HepG2 (cell line): ENCODE results near the gene SLC16A5. TPM values are rescaled to one million over a fixed set of nuclear protein-coding genes. Genes with fewer than 3 reads are reported as not detected.

Experiments used
- ISL2 ChIP-seq: sonication (generic); formaldehyde crosslinking; IDR thresholded peaks from 2 replicates; pipeline ENCODE4 v1.5.0; 2020; ENCODE audit warnings: missing genetic modification reagents
- KDM6A ChIP-seq: IDR thresholded peaks from 2 replicates; pipeline ENCODE4 v1.6.1; 2016; ENCODE audit warnings: low read depth
- RXRA ChIP-seq: sonication (generic); formaldehyde crosslinking; IDR thresholded peaks from 2 replicates; pipeline ENCODE4 v1.5.1; 2020; ENCODE audit warnings: missing genetic modification reagents
- SATB2 ChIP-seq: sonication (generic); formaldehyde crosslinking; IDR thresholded peaks from 2 replicates; pipeline ENCODE4 v1.5.0; 2020; ENCODE audit warnings: missing genetic modification reagents
- SIN3A ChIP-seq: IDR thresholded peaks from 2 replicates; pipeline ENCODE4 v1.6.1; 2011; ENCODE audit warnings: low read depth, mild to moderate bottlenecking, control low read depth, low read length, borderline replicate concordance
- SMC3 ChIP-seq: IDR thresholded peaks from 2 replicates; pipeline ENCODE4 v1.6.1; 2011; ENCODE audit warnings: low read length, improper control_type of control experiment
- THAP9 ChIP-seq: sonication (generic); formaldehyde crosslinking; IDR thresholded peaks from 2 replicates; pipeline ENCODE4; 2020; ENCODE audit warnings: missing genetic modification reagents, mild to moderate bottlenecking, borderline replicate concordance
- ZNF318 ChIP-seq: sonication (generic); formaldehyde crosslinking; IDR thresholded peaks from 2 replicates; pipeline ENCODE4 v1.4.0; 2020; ENCODE audit warnings: mild to moderate bottlenecking, missing genetic modification reagents
- ZNF329 ChIP-seq: sonication (generic); formaldehyde crosslinking; IDR thresholded peaks from 2 replicates; pipeline ENCODE4 v1.9.0; 2021; ENCODE audit warnings: low read depth, mild to moderate bottlenecking, missing genetic modification reagents
- ZNF496 ChIP-seq: sonication (generic); formaldehyde crosslinking; IDR thresholded peaks from 2 replicates; pipeline ENCODE4 v1.8.1; 2023; ENCODE audit warnings: mild to moderate bottlenecking, moderate library complexity, missing genetic modification reagents; ENCODE audit not compliant: insufficient replicate concordance
- ZNF770 ChIP-seq: sonication (generic); formaldehyde crosslinking; IDR thresholded peaks from 2 replicates; pipeline ENCODE4 v1.5.0; 2020; ENCODE audit warnings: mild to moderate bottlenecking, missing genetic modification reagents
- polyA plus RNA-seq, 8 experiments: library from polyadenylated mRNA; depleted of rRNA in 3 of 8; stranded (reverse) in 7 of 8; unstranded in 1 of 8; fragments of >200 nt; fragmentation: Illumina TruSeq in 4 of 8; extraction: Trizol in 4 of 8; gene quantifications; 2 replicates each; pipeline versions ENCODE4 v1.2.1 to v1.2.3, GENCODE V29; 2011 to 2016; ENCODE audit warnings: low read depth in 4 of 8, missing spikeins in 1 of 8, mixed read lengths in 1 of 8; ENCODE audit not compliant: insufficient read depth in 1 of 8
- total RNA-seq, 5 experiments: library from RNA; depleted of rRNA; stranded (reverse); fragments of >200 nt; fragmentation: Illumina TruSeq; extraction: Trizol; gene quantifications; 2 replicates each; pipeline ENCODE4 v1.2.3, GENCODE V29; 2016; ENCODE audit warnings: low read depth in 1 of 5
- TF ChIP-seq, protein P1 (sequence below): sonication (generic); formaldehyde crosslinking; IDR thresholded peaks from 2 replicates; pipeline ENCODE4 v1.4.0; 2020; ENCODE audit warnings: missing genetic modification reagents

SLC16A5 gene
- total and polyA plus RNA-seq, 2 of the 13 experiments (the other 11 are each of a cell fraction or from before 2014, with no cell fraction given): 0.69 to 5.6 TPM

DNA sequence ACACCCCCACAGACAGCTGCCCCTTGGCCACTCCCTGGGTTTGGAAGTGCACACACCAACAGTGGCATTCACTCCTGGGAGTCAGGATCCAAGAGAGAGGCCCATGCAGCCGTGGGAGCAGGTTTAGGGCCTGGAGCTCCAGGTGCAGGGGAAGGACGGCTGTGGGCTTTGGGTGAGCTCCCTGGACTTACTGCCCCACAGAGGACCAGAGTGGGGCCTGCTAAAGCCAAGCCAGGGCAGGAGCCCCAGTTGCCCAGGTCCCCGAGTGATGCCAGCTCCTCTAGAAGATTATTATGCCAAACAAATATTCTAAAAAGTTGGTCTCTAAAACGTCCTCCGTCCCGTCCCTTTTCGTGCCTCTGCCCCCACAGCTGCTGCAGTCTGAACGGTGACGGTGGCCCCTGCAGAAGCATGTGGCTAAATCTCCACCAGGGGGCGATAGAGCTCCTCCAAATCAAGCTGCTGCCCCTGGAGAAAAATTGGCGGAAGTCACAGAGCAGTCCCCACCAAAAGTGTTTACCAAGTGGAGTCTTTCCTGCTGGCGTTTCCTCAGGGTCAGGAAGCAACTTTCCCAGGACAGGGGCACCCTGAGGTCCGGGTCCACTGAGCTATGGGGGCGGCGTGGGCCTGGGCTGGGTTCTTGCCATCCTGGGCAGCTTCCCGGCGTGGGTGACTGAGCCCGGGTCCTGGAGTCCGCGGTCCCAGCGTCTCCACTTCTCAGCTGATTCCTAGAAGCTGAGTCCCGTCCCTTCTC, 26.2 kb downstream of the SLC16A5 start (continued):
- TF ChIP-seq ZNF770 (CRISPR knock-in tag) (no peak; the same call in 1 of the 2 replicates), RXRA (CRISPR knock-in tag) (peak; percentile 13; the same call in 1 of the 2 replicates), SIN3A (0 out of 2 replicates have a peak, but pooled peaks have one; percentile 48), ZNF496 (CRISPR knock-in tag) (no peak), ISL2 (CRISPR knock-in tag) (0 out of 2 replicates have a peak, but pooled peaks have one; percentile 39), ZNF329 (CRISPR knock-in tag) (no peak), KDM6A (CRISPR knock-in tag) (no peak), SATB2 (CRISPR knock-in tag) (no peak), ZNF318 (CRISPR knock-in tag) (no peak), THAP9 (peak; percentile 19; the same call in 1 of the 2 replicates), SMC3 (peak; percentile 95)
- TF ChIP-seq, protein P1, sequence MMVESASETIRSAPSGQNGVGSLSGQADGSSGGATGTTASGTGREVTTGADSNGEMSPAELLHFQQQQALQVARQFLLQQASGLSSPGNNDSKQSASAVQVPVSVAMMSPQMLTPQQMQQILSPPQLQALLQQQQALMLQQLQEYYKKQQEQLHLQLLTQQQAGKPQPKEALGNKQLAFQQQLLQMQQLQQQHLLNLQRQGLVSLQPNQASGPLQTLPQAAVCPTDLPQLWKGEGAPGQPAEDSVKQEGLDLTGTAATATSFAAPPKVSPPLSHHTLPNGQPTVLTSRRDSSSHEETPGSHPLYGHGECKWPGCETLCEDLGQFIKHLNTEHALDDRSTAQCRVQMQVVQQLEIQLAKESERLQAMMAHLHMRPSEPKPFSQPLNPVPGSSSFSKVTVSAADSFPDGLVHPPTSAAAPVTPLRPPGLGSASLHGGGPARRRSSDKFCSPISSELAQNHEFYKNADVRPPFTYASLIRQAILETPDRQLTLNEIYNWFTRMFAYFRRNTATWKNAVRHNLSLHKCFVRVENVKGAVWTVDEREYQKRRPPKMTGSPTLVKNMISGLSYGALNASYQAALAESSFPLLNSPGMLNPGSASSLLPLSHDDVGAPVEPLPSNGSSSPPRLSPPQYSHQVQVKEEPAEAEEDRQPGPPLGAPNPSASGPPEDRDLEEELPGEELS (CRISPR knock-in tag): 0 out of 2 replicates have a peak, but pooled peaks have one; percentile 14
